Posterior vena cava (tissue), 2 donors: Measurements from ENCODE around the gene N4BP3. TPM values are rescaled to one million over a fixed set of nuclear protein-coding genes. Genes with fewer than 3 reads are reported as not detected.

ENCODE experiments used
- DNase-seq: peaks from one replicate; pipeline ENCODE4 v3.0.0-alpha.2; 2020; ENCODE audit warnings: low spot score
- intact Hi-C, 2 donors: fragments of 100-400 bp; cut with DNase I; formaldehyde crosslinking; loops; one replicate each; pipeline versions ENCODE4 v1.14.1 to v1.14.2; 2022 to 2023
- total RNA-seq, 2 donors: library from RNA; stranded (reverse); fragmentation: NEBNext Ultra II Directional; extraction: Animal tissue kit (Norgen Biotek cat#: 25700); gene quantifications; one replicate each; pipeline ENCODE4 v1.2.1, GENCODE V29; 2021
- donor health status: DM: yes; HTN: yes; CAD: no.
- donor health status: DM: yes; HTN: yes; CAD: no.

Gene N4BP3
- total RNA-seq, 2 donors from 2014 or later, result 1.7 to 1.8 TPM

DNA sequence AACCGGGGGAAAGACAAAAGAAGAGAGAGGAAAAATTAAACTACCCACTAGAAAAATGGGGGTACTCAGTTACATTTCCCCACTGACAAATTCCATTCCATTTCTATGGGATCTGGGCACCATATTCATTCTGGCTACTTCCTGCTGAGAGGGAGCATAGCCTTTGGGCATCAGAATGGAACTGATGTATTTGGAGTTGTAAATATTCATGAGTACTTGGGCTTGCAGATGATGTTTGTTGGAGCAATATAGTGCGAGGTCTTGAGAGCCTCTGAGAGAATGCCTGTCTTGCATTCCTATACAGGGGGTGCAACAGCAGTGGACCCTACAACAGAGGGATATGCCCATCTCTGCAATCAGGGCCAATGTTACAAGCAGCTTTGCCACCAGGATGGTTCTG lies 57.1 kb downstream of the N4BP3 start:
- intact Hi-C loops, result no loop called here
- DNase-seq, result no peak

DNA sequence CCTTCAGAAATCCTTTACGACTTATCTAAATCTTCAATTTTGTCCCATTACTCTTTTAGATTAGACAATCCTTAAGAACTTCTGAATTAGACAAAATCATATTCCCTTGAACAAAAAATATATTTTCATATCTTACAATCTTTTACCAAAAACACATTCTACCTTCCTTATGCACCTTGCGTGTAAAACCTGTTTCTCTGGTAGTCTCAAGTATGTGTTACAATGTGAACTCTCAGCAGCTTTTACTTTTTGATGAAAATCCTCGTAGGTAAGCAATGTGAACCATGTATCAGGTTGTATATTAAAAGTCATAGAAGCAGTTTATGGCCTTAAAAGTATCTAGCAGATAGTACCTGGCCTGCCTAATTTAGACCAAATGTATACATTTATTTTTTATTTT lies 61.1 kb downstream of the N4BP3 start:
- no peak for DNase-seq
- intact Hi-C loops, result no loop called here

Other genes with a start within 250 kb of the N4BP3 start
- not detected for gene PROP1, start 117.3 kb upstream of the N4BP3 start, total RNA-seq
- 10 to 100 TPM; 29.2 to 29.9 TPM for gene RMND5B, start 17.5 kb downstream of the N4BP3 start, total RNA-seq
- 10 to 100 TPM; 73.9 to 87.3 TPM for gene NHP2, start 40.4 kb downstream of the N4BP3 start, total RNA-seq
- not detected for gene GMCL2, start 73.8 kb downstream of the N4BP3 start, total RNA-seq
- gene HNRNPAB, start 91.0 kb downstream of the N4BP3 start, total RNA-seq, result 100 to 1,000 TPM in 1 of 2 donors, 10 to 100 TPM in 1; 97.0 to 133 TPM
- gene PHYKPL, start 119.3 kb downstream of the N4BP3 start, total RNA-seq, result 10 to 100 TPM; 54.0 to 68.6 TPM